Measurements from ENCODE around the gene NTNG2.

Gene NTNG2

GRCh38 chr9:132147331-132147730 lies 14.5 kb upstream of the NTNG2 start:
- no peak overlapping the region for H3K27ac ChIP-seq
- TF ChIP-seq, protein P1, sequence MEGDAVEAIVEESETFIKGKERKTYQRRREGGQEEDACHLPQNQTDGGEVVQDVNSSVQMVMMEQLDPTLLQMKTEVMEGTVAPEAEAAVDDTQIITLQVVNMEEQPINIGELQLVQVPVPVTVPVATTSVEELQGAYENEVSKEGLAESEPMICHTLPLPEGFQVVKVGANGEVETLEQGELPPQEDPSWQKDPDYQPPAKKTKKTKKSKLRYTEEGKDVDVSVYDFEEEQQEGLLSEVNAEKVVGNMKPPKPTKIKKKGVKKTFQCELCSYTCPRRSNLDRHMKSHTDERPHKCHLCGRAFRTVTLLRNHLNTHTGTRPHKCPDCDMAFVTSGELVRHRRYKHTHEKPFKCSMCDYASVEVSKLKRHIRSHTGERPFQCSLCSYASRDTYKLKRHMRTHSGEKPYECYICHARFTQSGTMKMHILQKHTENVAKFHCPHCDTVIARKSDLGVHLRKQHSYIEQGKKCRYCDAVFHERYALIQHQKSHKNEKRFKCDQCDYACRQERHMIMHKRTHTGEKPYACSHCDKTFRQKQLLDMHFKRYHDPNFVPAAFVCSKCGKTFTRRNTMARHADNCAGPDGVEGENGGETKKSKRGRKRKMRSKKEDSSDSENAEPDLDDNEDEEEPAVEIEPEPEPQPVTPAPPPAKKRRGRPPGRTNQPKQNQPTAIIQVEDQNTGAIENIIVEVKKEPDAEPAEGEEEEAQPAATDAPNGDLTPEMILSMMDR (conservative IDR thresholded peaks at IDR 0.05), result no peak

DNA sequence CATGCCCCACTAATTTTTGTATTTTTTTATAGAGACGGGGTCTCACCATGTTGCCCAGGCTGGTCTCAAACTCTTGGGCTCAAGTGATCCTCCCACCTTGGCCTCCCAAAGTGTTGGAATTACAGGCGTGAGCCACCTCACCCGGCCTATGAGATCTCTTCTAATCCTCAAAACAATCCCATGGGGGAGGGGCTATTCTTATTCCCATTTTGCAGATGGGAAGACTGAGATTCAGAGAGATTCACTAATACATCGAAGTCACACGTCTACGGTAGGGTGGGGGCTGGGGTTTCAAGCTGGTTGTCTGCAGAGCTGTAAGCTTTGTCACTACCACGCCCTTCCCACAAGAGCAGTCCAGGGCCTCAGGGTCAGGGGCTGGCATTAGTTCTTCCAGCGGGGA lies 14.0 kb upstream of the NTNG2 start:
- TF ChIP-seq, protein P1 (conservative IDR thresholded peaks at IDR 0.05), result no peak

GRCh38 chr9:132150256-132150655 lies 11.6 kb upstream of the NTNG2 start:
- H3K27ac ChIP-seq, result no peak overlapping the region

More for the DNA sequence above, 14.0 kb upstream of the NTNG2 start:
- no peak overlapping the region for H3K27ac ChIP-seq

DNA sequence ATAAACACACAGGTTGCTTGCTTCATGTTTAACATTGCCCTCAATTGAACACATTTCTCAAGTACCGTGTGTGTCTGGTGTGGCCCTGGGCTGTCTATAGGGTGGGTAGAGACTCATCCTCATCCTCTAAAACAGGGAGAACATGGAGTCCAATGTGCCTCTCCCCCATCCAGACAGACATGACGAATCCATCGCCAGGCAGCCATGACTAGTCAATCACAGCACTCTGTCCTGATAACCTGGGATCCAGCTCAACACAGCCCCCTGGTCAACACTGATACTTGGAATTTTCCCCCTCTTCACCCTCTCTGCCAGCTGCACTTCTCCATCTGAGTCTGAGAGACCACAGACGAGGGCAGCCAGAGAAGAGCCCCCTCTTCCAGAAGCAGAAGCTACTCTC lies 10.7 kb upstream of the NTNG2 start:
- H3K27ac ChIP-seq, result no peak overlapping the region
- TF ChIP-seq, protein P1 (conservative IDR thresholded peaks at IDR 0.05), result no peak

More at GRCh38 chr9:132150256-132150655, 11.6 kb upstream of the NTNG2 start:
- TF ChIP-seq, protein P1 (conservative IDR thresholded peaks at IDR 0.05), result no peak

GRCh38 chr9:132152231-132152630 lies 9.6 kb upstream of the NTNG2 start:
- TF ChIP-seq, protein P1 (conservative IDR thresholded peaks at IDR 0.05), result no peak
- no peak overlapping the region for H3K27ac ChIP-seq

GRCh38 chr9:132154863-132155567 lies 6.8 kb upstream of the NTNG2 start:
- TF ChIP-seq, protein P1 (conservative IDR thresholded peaks at IDR 0.05), result no peak
- no peak overlapping the region for H3K27ac ChIP-seq

- TF ChIP-seq, protein P1 (conservative IDR thresholded peaks at IDR 0.05), result no peak
- H3K27ac ChIP-seq, result no peak overlapping the region
Observed at GRCh38 chr9:132155568-132155895, 6.3 kb upstream of the NTNG2 start.
